ENCODE results near the gene BCL11A. TPM values are rescaled to one million over a fixed set of nuclear protein-coding genes. Genes with fewer than 3 reads are reported as not detected.

The BCL11A gene
- total RNA-seq, 1 donor from 2014 or later: 31.6 TPM

DNA sequence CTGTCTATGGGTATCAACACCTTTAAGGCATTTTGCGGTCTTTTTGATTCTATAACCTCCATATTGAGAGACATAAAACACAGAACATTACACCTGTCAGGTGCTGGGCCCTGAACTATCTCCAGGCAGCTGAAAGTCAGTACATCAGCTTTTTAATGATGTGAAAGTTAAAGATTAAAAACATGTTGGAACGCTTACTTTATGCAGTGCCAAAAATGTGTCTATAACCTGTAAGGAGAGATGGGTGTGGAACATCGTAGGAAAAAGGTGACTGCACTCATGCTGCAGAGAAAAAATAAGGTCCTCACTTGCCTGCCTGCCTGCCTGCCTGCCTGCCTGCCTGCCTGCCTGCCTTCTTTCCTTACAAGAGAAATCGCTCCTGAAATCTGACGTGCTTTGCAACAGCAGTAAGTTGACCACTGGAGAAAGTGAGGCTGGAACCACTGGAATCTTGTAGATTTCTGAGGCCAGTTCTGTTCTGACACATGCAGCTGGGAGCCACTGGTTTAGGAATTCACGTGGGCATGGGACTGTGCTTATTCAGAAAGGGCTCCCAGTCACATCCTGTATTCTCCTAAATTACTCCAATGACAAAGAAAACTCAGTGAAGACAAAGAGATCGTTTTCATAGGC lies 34.1 kb downstream of the BCL11A start:
- ATAC-seq (ENCODE audit: poor library complexity): peak; percentile 21
- no peak for DNase-seq
- intact Hi-C loops (cut with DNase I): no loop called here

DNA sequence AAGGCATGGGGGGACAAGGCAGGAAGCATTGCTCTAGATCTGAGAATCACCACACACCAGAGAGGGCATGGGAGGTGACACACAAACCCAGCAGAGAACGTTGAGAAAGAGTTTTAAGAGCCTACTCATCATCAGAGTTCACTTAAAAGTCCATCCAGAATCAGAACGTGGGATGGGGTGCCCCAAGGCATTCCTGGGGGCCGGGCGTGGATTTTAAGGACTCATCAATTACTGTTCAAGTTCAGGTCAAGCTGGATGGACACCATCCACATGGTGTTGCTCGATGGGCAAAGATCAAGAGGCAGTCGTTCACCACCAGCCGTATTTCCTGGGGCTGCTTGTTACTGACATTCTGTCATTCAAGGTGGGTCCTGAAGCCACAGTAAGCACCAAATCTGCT lies 34.9 kb downstream of the BCL11A start:
- no peak for DNase-seq
- no peak for ATAC-seq (ENCODE audit: poor library complexity)
- intact Hi-C loops (cut with DNase I): no loop called here

- ATAC-seq (ENCODE audit: poor library complexity): no peak
- no peak for DNase-seq
- intact Hi-C loops (cut with DNase I): no loop called here
Observed at GRCh38 chr2:60517446-60517845, 36.0 kb downstream of the BCL11A start.

- no peak for DNase-seq
- intact Hi-C loops (cut with DNase I): no loop called here
- no peak for ATAC-seq (ENCODE audit: poor library complexity)
Observed at GRCh38 chr2:60516826-60517225, 36.6 kb downstream of the BCL11A start.

DNA sequence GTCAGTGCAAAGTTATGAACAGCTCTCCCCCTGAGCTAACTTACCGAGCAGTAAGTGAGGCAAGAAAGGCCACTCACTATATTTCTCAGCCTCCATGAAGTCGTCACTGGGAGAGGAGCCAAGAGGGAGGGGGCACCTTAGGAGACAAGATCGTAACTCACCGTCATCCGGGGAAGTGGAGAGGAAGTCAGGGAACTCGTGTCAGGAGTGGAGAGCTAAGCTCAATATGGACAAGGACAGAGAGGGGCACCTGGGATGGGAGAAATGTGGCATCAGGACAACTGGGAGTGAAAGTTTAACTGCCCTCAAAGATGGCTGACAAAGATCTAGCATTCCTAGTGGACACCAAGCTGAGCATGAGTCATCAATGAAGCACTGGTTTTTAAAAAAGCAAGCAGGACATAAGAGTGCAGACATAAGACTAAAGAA lies 37.1 kb downstream of the BCL11A start:
- DNase-seq: no peak
- intact Hi-C loops (cut with DNase I): no loop called here
- no peak for ATAC-seq (ENCODE audit: poor library complexity)

DNA sequence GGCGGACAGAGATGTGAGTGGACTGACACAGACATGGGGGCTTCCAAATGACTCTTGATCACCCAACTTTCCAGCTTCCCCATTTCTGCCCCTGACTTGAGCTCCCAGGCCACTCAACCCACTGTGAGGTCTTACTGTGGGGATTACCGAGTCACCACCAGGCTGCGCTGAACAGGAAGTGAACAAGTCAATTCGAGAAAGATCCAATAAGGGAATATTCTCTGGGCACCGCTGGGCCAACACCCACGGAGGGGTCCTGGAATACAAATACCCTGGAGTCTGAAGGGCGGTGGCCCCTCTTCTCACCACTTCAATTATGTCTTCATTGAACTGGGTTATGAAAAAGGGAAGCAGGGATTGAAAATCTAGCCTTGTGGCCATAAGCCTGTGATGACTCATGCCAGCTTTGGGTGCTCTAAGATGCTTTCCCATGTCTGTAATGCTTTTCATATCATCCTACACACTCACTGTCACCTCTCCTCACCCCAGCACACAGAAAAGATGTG lies 37.7 kb downstream of the BCL11A start:
- DNase-seq (no peak), ATAC-seq (ENCODE audit: poor library complexity) (no peak)
- intact Hi-C loops (cut with DNase I): no loop called here

GRCh38 chr2:60513996-60514395 lies 39.5 kb downstream of the BCL11A start:
- ATAC-seq (ENCODE audit: poor library complexity) (no peak), DNase-seq (no peak)
- intact Hi-C loops (cut with DNase I): no loop called here

DNA sequence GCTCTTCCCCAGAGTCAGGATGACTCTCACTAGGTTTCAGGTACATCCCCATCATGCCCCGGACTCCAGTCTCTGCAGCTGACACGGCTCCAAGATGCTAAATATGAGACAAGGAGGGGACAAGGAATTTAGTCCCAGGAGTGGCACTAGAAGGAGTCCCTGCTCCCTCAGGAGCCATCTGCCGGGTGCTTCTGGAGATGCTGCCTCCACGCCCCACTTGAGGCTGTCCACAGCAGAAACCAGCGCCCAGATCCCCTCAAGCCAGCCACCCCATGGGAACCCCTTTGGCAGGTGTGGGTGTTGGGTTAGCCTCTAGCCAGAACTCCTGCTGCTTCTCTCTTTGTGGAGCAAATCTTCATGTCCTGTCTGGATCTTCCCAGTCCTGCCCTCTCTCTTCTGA lies 40.3 kb downstream of the BCL11A start:
- ATAC-seq (ENCODE audit: poor library complexity) (no peak), DNase-seq (no peak)
- intact Hi-C loops (cut with DNase I): no loop called here

DNA sequence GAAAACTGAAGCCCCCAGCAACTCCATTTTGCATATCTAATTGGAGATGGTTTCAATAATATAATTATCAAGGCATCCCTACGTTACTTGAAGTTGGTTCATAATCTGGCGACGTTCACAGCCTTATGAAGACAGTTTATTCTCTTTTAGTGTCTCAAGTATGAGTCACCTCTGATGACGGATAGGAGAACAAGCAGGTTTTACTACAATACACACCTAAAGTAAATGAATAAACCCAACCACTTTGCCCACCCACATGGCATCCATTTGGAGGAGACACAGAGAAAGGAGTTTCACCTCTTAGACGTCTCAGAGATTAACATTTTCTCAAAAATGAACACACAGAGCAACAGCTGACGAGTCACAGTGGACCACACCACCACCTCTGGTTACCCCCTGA lies 40.8 kb downstream of the BCL11A start:
- intact Hi-C loops (cut with DNase I): no loop called here
- DNase-seq (no peak), ATAC-seq (ENCODE audit: poor library complexity) (no peak)

DNA sequence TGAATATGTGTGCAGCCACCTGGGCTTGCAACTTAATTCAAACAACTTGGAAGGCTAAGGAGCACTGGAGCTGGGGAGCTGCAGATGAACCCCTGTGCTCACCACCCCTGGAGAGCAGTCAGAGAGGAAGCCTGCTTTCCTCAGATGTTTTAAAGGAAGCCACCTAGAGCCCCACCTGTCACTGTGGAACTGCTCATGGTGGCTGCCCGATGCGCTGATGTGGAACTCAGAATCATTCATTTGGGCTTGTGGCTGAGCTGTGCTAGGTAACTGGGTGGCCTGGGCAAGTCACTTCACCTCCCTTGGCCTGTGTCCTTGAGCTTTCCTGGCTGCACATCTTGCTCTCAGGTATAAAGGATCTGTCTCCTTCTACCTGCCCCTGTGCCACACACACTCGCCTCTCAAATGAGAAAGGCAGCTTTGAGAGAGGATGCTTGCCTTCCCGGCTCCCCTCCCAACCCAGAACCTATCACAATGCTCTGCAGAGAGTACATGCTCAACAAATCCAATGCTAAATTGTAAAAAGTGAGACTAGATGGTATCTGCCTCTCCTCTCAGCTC lies 41.3 kb downstream of the BCL11A start:
- intact Hi-C loops (cut with DNase I): no loop called here
- DNase-seq: no peak
- ATAC-seq (ENCODE audit: poor library complexity): no peak

GRCh38 chr2:60510713-60511112 lies 42.7 kb downstream of the BCL11A start:
- ATAC-seq (ENCODE audit: poor library complexity) (no peak), DNase-seq (no peak)
- intact Hi-C loops (cut with DNase I): no loop called here

- ATAC-seq (ENCODE audit: poor library complexity) (no peak), DNase-seq (no peak)
- intact Hi-C loops (cut with DNase I): no loop called here
Observed at GRCh38 chr2:60509066-60509465, 44.4 kb downstream of the BCL11A start.

DNA sequence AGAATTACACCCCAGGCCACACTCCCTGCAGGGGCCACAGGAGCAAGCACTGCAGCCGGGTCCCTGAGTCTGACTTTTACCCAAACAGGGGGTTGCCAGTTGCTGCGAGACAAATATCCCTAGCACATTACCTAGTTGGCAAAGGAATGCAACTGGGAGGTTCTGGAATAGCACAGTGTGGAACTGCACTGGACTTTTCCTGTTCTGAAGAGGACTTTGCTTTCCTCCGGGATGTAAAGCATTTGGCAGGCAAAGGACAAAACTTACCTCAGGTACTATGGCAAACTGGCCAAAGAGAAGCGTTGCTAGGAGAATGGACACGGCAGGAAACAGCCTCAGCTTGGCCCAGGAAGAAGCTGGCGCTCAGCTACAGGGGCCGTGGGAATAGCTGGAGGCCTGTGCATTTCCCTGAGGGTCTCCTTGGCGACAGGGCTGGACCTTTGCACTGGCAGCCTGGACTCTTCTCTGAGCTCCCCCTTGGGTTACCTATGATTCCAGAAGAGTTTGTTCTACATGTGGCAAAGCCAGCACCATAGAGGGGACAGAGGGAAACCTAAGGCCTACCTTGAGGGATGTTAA lies 45.0 kb downstream of the BCL11A start:
- ATAC-seq (ENCODE audit: poor library complexity) (peak; percentile 21), DNase-seq (no peak)
- intact Hi-C loops (cut with DNase I): no loop called here

- intact Hi-C loops (cut with DNase I): no loop called here
- no peak for ATAC-seq (ENCODE audit: poor library complexity)
Observed at GRCh38 chr2:60507211-60507965, 46.1 kb downstream of the BCL11A start.

GRCh38 chr2:60505880-60506260 lies 47.6 kb downstream of the BCL11A start:
- intact Hi-C loops (cut with DNase I): no loop called here
- no peak for DNase-seq
- peak; percentile 26 for ATAC-seq (ENCODE audit: poor library complexity)

More at GRCh38 chr2:60507211-60507965, 46.1 kb downstream of the BCL11A start:
- DNase-seq: no peak

DNA sequence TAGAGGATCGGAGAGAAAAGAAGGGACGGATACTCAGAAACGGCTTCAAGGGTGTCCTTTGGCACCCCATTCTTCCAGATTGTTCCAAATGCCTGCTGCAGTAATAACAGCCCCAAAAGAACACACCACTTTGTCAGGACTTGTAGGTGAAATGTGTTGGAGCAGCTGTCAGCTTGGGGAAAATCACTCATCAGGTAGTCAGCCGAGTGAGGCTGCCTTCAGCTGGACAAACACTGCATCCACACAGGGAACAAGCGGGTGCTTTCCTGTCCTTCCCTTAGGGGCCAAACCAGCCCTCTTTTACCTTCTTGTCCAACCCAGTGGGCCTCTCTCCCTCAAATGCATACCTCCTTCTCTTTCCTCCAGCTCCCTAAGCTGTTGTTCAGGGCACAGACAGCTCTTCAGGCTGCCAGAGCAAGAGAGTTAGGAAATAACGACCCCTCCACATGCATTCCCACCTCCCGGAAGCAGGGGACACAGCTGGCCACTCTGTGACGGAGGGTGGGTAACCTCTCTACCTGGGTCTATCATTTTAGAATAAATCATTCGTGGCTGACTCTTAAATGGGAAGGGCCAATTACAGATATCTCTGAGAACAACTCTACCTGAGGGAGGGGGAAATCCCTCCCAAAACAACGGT lies 48.1 kb downstream of the BCL11A start:
- DNase-seq: no peak
- ATAC-seq (ENCODE audit: poor library complexity): peak; percentile 75
- intact Hi-C loops (cut with DNase I): no loop called here

DNA sequence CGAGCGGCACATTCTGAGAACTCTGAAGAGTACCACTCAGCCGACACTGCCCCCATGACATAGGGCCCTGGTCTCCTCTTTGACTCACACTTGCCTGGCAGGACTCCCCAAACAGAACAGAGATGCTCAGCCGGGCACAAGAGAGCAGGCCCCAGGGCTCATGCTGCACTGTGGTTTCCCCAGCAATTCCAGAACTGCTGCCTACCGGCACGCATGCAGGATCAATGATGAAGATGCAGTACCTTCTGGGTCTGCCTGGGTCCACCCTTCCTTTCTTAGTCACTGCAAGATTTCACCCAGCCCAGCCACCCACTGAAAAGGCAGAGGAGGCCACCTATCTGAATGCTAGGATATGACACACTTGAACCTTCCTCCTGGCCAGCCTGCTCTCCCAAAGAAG lies 49.4 kb downstream of the BCL11A start:
- DNase-seq: no peak

GRCh38 chr2:60502144-60502543 lies 51.3 kb downstream of the BCL11A start:
- DNase-seq (no peak), ATAC-seq (ENCODE audit: poor library complexity) (no peak)
- intact Hi-C loops (cut with DNase I): no loop called here

More for the DNA sequence above, 49.4 kb downstream of the BCL11A start:
- intact Hi-C loops (cut with DNase I): no loop called here
- peak; percentile 23 for ATAC-seq (ENCODE audit: poor library complexity)

DNA sequence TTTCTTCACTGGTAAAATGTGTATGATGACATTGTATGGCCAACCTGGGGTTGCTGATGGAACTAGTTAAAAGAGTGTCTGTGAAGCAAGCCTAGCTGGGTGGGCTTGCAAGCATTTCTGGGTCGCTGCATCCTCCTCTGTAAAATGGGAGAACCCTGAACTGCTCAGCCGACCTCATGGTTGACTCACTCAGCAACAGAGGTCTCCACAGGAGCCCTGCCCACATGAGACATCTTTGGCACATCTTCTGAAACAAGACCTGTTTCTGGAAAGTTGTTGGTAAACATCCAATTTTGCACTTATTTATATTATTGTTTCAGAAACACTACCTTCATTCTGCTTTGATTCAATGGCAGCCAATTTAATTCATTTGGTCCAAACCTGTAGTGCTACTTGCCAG lies 52.6 kb downstream of the BCL11A start:
- intact Hi-C loops (cut with DNase I): no loop called here
- ATAC-seq (ENCODE audit: poor library complexity): no peak

More for the DNA sequence above, 52.6 kb downstream of the BCL11A start:
- no peak for DNase-seq

Measured in Right ventricle myocardium superior (tissue), 1 donor.